Measurements from ENCODE around the gene BFSP1.

BFSP1 gene

DNA sequence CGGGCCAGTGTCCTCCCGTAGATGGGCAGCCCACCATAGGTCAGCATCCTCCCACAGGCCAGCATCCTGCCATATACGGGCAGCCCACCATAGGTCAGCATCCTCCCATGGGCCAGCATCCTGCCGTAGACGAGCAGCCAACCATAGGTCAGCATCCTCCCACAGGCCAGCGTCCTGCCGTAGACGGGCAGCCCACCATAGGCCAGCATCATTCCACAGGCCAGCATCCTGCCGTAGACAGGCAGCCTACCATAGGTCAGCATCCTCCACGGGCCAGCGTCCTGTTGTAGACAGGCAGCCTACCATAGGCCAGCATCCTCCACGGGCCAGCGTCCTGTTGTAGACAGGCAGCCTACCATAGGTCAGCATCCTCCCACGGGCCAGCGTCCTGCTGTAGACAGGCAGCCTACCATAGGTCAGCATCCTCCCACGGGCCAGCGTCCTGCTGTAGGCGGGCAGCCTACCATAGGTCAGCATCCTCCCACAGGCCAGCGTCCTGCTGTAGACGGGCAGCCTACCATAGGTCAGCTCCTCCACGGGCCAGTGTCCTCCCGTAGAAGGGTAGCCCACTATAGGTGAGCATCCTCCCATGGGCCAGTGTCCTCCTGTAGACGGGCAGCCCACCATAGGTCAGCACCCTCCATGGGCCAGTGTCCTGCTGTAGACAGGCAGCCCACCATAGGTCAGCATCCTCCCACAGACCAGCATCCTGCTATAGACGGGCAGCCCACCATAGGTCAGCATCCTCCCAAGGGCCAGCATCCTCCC, 62.9 kb downstream of the BFSP1 start:
- DNase-seq (ENCODE audit: low read depth in 4 of 4, low spot score in 1 of 4): no peak

DNA sequence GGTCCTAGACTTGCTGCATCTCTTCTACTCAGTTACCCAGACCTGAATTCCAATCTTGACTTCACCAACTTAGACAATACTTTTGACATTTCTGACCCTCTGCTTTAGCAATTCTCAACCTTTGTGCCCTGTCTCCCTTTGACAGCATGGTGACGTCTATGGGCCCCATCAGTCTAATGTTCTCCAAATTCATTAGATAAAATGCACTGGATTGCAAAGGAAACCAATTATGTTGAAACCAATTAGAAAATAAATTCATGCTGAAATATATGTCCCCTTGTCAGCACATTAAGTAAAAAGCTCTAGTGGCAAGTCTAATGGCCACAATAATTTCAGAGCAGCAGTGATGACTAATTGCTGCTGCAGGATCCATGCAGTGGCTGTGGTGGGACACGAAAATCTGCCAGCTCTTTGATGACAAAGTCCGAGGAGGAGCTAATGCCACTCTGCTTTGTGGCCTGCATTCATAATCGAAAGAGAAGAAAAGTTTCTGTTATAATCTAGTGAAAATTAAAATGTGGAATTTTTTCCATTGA, 64.0 kb downstream of the BFSP1 start:
- DNase-seq (ENCODE audit: low read depth in 4 of 4, low spot score in 1 of 4): no peak

- no peak for DNase-seq (ENCODE audit: low read depth in 4 of 4, low spot score in 1 of 4)
These were observed 64.5 kb downstream of the BFSP1 start for GRCh38 chr20:17466641-17467040.

DNA sequence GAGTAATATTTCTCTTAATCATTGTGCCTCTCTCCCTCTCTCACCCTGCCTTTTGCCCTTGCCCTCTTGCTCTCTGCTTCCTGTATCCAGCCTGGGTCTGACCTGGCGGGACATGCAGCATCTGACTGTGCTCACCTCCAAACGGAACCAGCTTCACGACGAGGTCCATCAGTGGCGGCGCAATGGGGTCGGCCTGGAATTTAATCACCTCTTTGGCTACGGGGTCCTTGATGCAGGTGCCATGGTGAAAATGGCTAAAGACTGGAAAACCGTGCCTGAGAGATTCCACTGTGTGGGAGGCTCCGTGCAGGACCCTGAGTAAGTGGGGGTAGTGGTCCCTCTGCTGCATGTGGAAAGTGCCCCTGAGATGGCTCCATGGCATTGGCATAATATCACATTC, 65.9 kb downstream of the BFSP1 start:
- DNase-seq (ENCODE audit: low read depth in 4 of 4, low spot score in 1 of 4): no peak

- DNase-seq (ENCODE audit: low read depth in 4 of 4, low spot score in 1 of 4): no peak
These were observed 67.5 kb downstream of the BFSP1 start for GRCh38 chr20:17463711-17464110.

DNA sequence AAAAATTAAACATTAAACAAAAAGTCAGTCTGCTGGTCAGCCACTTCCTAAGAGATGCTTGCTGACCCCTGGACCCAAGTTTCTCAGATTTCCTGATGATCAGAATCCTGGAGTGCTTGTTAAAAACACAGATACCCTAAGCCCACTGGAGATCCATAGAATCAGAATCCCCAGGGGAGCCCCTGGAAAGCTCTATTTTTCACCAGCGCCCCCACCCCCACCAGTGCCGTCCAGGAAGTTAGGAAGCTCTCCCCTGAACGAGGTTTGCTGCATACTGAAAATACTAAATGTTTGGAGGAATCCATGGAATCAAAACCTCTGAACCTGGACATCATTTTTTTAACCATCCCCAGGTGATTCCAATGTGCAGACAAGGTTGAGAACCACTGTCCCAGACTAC, 69.2 kb downstream of the BFSP1 start:
- DNase-seq (ENCODE audit: low read depth in 4 of 4, low spot score in 1 of 4): no peak

- no peak for DNase-seq (ENCODE audit: low read depth in 4 of 4, low spot score in 1 of 4)
These were observed 71.1 kb downstream of the BFSP1 start for GRCh38 chr20:17460119-17460518.

GRCh38 chr20:17457588-17458190, 73.5 kb downstream of the BFSP1 start:
- DNase-seq (ENCODE audit: low read depth in 4 of 4, low spot score in 1 of 4): no peak

DNA sequence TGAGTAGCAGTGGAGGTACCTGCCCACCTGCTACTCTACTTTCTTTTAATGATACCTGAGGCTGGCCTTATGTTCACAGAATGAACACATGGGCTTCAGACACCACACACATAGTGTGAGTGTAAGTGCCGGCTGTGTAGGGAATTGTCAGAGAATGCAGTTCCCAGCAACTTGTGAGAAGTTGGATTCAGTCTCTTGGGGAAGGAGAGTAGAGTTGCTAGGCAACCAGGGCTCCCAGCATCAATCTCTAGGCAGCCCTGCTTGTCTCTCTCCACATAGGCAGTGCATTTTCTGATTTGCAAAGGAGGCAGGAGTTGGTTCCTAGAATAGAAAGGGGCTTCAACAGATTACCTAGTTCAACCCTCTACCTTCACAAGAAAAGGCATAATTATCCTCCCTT, 74.1 kb downstream of the BFSP1 start:
- DNase-seq (ENCODE audit: low read depth in 4 of 4, low spot score in 1 of 4): no peak

DNA sequence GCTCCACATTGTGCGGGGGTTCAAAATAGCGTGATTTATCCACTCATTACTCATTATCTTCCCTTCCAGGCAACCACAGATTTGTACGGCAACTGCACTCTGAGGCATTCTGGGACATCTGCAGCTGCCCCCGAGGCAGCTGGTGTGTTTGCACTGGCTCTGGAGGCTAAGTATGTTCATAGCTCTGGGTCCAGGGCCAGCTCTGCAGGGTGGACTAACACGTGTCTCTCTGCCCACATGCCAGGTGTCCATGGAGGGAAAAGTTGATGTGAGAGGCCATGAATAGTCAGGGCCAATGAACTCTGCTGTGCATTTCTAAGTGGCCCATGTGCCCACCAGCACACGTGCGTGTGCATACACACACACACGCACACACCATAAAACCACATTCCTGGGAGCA, 74.9 kb downstream of the BFSP1 start:
- DNase-seq (ENCODE audit: low read depth in 4 of 4, low spot score in 1 of 4): no peak

GRCh38 chr20:17453592-17453991, 77.6 kb downstream of the BFSP1 start:
- no peak for DNase-seq (ENCODE audit: low read depth in 4 of 4, low spot score in 1 of 4)

DNA sequence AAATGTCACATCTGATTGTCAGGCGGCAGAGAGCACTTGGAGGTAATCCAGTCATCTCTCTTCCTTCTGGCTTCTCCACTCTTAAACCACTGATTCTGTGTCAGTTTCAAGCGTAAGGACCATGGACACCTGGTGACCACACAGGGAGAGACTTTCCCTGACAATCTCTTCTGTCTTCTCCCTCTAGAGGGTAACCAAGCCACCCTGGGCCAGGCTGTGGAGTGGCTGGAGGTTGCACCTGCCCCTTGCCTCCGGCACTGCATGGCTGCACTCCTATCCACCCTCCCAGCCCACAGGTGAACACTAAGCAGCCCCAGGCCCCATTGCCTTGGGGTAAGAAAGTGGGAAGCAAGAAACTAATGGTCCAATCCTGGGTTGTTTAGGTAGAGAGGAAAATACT, 78.7 kb downstream of the BFSP1 start:
- DNase-seq (ENCODE audit: low read depth in 4 of 4, low spot score in 1 of 4): no peak

- no peak for DNase-seq (ENCODE audit: low read depth in 4 of 4, low spot score in 1 of 4)
These were observed 82.1 kb downstream of the BFSP1 start for GRCh38 chr20:17449031-17449430.

GRCh38 chr20:17448071-17448470, 83.1 kb downstream of the BFSP1 start:
- no peak for DNase-seq (ENCODE audit: low read depth in 4 of 4, low spot score in 1 of 4)

- no peak for DNase-seq (ENCODE audit: low read depth in 4 of 4, low spot score in 1 of 4)
These were observed 85.0 kb downstream of the BFSP1 start for GRCh38 chr20:17446171-17446570.

GRCh38 chr20:17445543-17445942, 85.6 kb downstream of the BFSP1 start:
- no peak for DNase-seq (ENCODE audit: low read depth in 4 of 4, low spot score in 1 of 4)

DNA sequence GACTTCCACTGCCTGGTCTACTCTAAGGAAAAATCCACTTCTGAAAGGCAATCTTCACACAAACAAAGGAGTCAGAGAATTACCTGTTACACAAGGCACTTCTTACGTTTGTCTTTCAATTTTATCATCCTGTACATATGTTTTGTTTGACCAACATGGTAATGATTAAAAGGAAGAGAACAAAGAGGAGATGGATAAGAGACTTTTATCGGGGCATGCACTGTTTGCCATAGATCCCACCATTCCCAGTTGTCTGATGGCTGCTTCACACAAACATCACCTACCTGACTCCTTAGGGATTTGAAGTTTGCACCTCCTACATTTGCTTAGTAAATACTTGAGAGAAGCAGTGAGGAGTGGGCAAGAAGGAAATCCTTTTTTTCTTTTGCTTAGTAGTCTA, 87.1 kb downstream of the BFSP1 start:
- no peak for DNase-seq (ENCODE audit: low read depth in 4 of 4, low spot score in 1 of 4)
